ENCODE results near the gene DMAC2L.
"Not testable (repeated sequence)": the region's sequence is repeated elsewhere in the genome, so short reads cannot be mapped to it uniquely, and the experiment has no call there.

Gene DMAC2L

DNA sequence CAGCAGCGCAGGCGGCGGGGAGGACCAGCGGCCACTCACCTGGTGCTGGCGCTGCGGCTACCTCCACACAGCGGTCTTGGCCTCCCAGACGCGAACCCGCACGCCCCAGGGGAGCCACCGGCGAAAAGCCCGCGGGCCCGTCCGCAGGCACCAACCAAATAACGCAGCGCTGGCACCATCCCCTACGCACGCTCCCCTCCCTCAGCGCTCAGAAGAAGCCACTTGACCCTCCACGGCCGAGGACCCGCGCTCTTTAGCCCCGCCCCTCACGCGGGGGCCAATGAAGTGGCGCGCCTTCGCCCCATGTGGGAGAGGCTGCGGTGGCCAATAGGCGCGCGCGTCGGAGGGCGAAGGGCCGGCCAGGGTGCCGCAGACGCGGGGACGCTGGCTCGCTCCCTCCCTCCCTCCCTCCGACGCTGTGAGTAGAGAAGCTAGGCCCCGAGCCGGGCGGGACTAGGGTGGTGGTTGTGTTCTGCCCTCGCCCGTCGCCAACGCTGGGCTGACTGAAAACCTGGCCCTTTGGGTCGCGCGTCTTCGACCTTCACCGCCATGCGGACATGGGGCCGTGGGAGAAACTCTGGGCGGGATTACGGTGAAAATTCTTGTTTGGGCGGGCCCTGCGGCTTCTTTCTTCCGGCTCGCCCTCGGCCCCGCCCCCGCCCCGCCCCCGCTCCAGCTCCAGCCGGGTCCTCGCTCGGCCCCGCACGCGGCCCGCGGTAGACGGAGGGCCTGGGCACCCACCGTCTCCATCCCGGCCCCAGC, at the start of gene DMAC2L, which contains the start of gene L2HGDH:
TSS of gene DMAC2L (plus strand) at position 353 of the 762 bp plus-strand sequence. CDS start 9,164 bp downstream, outside the sequence.
TSS of gene L2HGDH (minus strand) at position 258 of the 762 bp plus-strand sequence. CDS start at position 179, 79 bp downstream.
- DNase-seq, result peak; percentile 83 to 89

DNA sequence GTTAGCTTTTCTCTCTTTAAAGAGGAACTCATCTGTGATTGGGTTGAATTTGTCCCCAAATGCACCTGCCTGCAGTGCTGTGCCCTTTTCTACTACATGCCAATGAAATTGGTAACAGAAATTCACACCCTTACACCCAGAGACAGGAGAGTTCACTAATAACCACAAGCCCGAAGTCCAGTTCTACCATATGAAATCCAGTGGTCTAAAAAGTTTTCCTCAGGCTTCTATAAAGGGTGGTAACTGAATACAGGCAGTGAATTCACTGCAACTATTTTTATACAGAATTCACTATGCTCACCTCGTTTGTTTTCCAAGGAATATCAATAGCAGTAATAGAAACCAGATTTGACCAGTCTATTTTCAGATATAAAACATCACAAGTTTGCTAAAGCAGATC, 49.3 kb upstream of the DMAC2L start:
- no peak for DNase-seq

GRCh38 chr14:50263321-50263720, 48.8 kb upstream of the DMAC2L start:
- DNase-seq, result no peak

- no peak for DNase-seq
Observed at GRCh38 chr14:50265029-50265428, 47.1 kb upstream of the DMAC2L start.

DNA sequence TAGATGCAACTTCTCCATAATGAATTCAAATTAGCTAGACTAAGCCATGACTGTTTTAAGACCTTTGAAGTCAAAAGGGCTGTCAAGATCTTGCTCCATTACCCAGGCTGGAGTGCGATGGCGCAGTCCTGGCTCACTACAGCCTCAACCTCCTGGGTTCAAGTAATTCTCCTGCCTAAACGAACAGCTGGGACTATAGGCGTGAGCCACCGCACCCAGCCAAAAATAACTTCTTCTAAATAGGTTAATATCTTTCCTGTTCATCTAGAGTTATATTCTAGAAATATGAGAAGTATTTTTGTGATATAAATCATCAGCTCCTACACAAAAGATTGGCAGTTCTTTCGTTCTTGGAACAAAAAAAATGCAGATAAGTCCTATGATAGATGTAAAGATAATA, 41.2 kb upstream of the DMAC2L start:
- DNase-seq, result no peak

GRCh38 chr14:50272498-50272897, 39.6 kb upstream of the DMAC2L start:
- DNase-seq, result no peak

DNA sequence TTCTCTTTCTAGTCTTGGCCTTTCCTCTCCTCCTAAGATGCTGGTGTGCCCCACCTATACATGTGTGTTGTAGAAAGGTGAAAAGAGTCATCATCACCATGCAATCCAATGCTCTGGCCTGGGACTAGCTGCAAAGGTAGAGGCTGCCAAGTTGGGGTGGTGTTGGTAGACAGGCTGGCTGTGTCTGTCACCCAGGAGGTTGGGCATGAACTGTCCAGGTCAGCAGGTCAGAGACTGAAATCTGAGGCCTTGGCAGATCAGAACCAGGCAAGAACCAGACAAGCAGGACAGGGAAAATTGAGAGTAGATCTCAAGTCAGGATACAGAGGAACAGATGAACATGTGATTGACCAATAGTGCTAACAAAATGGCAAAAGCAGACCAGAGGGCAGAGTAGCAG, 26.3 kb upstream of the DMAC2L start:
- no peak for DNase-seq

- no peak for DNase-seq
Observed at GRCh38 chr14:50288146-50288545, 24.0 kb upstream of the DMAC2L start.

GRCh38 chr14:50290306-50290705, 21.8 kb upstream of the DMAC2L start:
- DNase-seq, result no peak

DNA sequence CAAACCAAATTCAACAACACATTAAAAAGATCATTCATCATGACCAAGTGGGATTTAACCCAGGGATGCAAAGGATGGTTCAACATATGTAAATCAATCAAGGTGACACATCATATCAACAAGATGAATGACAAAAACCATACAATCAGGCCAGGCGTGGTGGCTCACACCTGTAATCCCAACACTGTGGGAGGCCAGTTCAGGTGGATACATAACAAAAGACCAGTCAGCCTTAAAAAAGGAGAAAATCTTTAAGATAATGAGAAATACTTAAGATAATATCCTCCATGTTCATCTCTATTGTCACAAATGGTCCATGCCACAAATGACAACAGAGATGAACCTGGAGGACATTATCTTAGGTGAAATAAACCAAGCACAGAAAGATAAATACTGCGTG, 12.5 kb upstream of the DMAC2L start:
- no peak for DNase-seq

DNA sequence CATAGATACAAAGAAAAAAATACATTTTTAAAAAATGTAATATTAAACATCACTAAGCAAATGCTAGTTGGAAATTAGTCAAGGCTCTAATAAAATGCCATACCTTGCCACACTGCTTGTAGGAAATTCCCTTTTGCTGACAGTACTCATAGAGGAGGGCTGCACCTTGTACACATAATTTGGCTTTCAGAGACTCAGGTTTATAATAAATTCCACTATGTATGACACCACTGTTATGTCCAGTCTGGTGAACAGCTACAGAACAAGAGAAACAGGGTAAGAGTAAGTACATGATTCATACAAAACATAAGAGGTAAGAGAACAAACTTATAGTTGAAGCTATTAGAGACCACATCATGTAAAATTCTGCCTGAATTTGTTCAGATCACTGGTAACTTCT, 10.2 kb upstream of the DMAC2L start:
- DNase-seq, result no peak

DNA sequence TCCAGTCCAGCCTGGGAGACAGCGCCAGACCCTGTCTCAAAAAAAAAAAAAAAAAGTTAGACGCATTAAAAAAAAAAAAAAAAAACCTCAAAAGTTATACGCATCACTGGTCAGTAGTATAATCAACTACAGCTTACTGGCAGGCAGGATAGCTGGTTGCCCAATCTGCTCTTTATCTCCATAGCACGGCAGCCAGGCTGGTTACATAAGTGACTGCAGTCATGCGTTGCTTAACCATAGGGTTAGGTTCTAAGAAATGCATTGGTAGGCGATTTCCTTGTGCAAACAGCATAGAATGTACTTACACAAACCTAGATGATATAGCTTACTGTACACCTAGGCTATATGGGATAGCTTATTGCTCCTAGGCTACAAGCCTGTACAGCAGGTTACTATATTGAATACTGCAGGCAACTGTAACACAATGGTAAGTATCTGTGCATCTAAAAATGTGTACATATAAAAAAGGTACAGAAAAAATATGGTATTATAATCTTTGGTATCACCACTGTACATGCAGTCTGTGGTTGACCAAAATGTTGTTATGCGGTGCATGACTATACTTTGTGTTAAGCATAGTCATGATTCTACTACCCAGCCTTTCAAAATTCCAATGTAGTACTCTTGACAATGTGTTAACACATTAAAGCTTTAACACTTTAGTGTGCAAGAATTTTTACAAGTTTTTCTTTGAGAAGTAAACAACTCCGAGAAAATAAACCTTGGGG, 8.2 kb upstream of the DMAC2L start:
- DNase-seq, result no peak

- no peak for DNase-seq
Observed at GRCh38 chr14:50308363-50308915, 3.7 kb upstream of the DMAC2L start.

DNA sequence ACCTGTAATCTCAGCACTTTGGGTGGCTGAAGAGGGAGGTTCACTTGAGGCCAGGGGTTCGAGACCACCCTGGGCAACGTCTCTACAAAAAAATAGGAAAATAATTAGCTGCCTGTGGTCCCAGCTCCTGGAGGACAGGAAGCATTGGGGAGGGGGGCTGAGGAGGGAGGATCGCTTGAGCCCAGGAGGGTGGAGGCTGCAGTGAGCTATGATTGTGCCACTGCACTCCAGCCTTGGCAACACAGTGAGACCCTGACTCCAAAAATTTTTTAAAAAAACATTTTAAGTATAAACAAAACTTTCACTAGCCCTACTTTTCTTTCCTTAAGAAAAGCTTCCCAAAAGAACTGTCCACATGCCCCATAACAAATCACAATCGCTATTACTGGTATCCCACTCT, 1.7 kb upstream of the DMAC2L start:
- no peak for DNase-seq

DNA sequence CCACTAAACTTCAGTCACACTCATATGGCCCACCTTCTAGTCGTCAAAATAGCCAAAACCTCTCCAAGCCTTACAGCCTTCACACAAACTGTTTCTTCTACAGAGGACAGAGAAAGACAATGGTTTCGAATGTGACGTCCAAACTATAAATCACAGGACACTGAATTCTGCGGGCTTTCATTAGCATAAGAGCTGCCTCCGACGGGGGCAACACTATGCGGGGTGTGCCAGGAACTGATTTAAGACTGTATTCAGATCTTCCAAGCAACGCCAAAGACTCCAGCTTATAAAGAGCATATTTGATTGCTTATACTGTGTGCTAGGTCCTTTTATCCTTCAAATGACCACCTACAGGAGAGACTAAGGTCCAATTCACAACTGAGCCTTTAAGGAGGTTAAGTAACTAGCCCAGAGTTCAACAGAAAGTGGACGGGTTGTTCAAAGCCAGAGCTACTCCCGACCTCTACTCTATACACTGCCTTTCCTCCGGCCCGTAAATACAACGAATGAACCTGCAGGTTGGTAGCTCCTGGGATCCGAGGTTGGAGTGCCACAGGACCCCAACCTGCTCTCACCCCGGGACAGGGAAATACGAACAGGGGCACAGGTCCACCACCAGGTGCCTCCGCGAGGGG, 670 bp upstream of the DMAC2L start:
- no peak for DNase-seq

- no peak for DNase-seq
Observed at GRCh38 chr14:50312734-50313054, 570 bp downstream of the DMAC2L start.

DNA sequence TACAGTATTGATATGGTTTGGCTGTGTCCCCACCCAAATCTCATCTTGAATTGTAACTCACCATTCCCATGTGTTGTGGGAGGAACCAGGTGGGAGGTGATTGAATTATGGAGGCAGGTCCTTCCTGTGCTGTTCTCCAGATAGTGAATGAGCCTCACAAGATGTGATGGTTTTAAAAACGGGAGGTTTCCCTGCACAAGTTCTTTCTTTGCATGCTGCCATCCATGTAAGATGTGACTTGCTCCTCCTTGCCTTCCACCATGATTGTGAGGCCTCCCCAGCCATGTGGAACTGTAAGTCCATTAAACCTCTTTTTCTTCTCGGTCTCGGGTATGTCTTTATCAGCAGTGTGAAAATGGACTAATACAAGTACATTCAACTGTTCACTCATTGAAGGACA, 2.0 kb downstream of the DMAC2L start:
- not testable (repeated sequence) for DNase-seq

DNA sequence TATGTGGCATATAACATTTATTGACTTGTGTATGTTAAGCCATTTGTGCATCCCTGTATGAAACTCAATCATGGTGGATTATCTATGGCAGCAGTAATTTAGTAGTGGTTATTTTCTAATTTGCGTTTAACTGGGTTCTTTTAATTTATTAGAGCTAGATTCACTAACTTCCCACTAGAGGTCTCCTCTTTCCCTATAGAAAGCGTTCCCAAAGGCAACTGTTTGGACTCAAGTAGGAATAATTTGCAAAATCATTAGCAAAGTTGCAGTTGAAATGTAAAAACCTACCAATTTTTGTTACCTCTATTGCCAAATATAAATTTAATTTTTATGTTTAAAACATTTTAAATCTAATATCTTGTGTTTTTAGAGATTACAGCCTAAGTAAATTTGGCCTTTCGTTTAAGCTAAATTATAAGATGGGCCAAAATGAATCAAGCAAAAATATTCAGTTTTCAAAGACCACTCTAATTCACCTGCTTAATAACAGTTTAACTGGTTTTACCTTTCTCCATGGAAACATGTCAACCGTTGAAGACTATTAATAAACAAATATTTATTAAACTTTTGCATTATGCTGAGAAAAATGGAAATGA, 6.0 kb downstream of the DMAC2L start:
- DNase-seq, result no peak

DNA sequence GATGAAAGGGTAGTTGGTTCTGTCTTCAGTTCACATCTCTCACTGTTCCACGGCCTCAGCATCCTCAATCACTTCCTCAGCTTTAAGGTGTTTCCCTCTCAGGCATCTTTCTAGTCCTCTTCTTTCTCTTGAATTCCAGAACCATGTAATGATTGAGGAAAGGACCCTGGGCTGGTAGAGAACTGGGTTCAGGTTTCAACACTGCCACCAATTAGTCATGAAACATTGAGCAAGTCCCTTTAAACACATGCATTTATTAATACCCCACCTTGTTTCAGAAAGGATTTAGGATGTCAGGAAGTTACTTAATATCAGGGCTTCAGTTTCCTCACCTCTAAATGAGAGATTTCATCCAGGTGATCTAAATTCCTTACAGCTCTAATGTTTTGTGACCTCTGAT, 7.2 kb downstream of the DMAC2L start:
- DNase-seq, result no peak

GRCh38 chr14:50319721-50320120, 7.6 kb downstream of the DMAC2L start:
- no peak for DNase-seq

- DNase-seq, result no peak
Observed at GRCh38 chr14:50320283-50320682, 8.2 kb downstream of the DMAC2L start.

DNA sequence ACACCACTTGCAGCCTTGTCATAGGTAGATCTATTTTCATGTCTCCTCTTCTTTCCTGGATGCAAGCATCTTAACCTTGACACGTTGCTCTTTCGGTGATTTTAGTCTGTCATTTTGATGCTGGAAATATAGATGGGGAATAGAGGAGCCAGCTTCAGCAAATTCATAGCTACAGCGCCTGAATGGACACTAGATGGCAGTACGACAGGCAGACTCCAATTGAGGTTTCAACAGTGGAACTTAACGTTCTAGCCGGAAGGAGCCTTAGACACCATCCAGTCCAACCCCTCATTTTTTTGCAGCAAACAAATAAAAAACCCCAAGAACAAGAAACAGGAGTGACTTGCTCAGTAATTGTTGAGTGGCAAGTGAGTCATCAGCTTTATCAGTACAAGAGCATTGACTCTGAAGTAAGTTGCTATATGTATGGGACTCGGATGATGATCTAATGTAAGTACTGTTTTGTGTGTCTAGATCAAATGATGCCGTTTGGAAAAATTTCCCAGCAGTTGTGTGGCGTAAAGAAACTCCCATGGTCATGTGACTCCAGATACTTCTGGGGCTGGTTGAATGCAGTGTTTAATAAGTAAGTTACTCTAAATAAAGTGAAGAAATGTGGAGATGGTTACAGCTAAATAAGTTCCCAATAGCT, 9.0 kb downstream of the DMAC2L start:
- DNase-seq, result peak; percentile 16 to 73

DNA sequence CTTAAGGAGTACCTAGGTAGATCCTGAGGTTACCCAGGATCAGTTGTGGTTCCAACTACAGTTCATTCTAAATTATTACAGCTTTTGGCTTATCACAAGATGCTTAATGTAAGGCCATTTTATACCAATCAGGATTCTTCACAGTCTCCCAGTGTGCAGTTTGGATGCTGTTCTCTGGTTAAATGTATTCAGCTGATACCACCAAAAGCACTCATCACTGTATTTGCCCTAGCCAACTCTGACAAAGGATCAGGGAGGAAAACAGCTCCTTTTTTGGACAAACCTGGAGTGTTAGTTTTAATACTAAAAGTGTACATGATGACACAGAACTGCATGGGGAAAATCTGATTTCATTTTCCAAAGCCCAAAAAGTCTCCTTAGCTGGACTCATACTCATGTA, 19.5 kb downstream of the DMAC2L start:
- no peak for DNase-seq
